OCI-LY3 (cell line): Measurements from ENCODE around the gene TBX18.

ENCODE experiments used
- H2AFZ ChIP-seq: fragments of 200-600, 300-600 bp; shearing (Covaris generic); 2 replicates; pipeline ENCODE4 v1.6.0; 2014; ENCODE audit warnings: antibody characterized with exemption, low read depth, low read length
- H3K27ac ChIP-seq: fragments of 200-600, 300-600 bp; sonication (generic); 2 replicates; pipeline ENCODE4 v1.5.1; 2014; ENCODE audit warnings: mild to moderate bottlenecking, low read length, moderate library complexity, mixed read lengths
- H3K27me3 ChIP-seq: fragments of 200-600, 300-600 bp; sonication (generic); 2 replicates; pipeline ENCODE4 v1.6.1; 2014; ENCODE audit warnings: low read depth, low read length, mixed read lengths
- H3K36me3 ChIP-seq: fragments of 200-600, 300-600 bp; sonication (generic); replicated peaks from 2 replicates; pipeline ENCODE3; 2014; ENCODE audit warnings: low read depth, low read length, mixed read lengths
- H3K4me1 ChIP-seq: fragments of 300-600, 200-600 bp; sonication (generic); 2 replicates; pipeline ENCODE4 v1.6.1; 2014; ENCODE audit warnings: low read length, mixed read lengths
- H3K4me2 ChIP-seq: fragments of 200-600, 300-600 bp; sonication (generic); 2 replicates; pipeline ENCODE4 v1.6.1; 2014; ENCODE audit warnings: low read length, mixed read lengths
- H3K4me3 ChIP-seq: fragments of 300-600, 200-600 bp; sonication (generic); 2 replicates; pipeline ENCODE4 v1.5.1; 2014; ENCODE audit warnings: antibody characterized with exemption, mild to moderate bottlenecking, low read length, moderate library complexity
- H3K79me2 ChIP-seq: fragments of 300-600, 200-600 bp; shearing (Covaris generic); 2 replicates; pipeline ENCODE4 v1.6.1; 2014; ENCODE audit warnings: mild to moderate bottlenecking, low read length, mixed read lengths
- H3K9ac ChIP-seq: fragments of 300-600, 200-600 bp; shearing (Covaris generic); 2 replicates; pipeline ENCODE4 v1.6.0; 2014; ENCODE audit warnings: mild to moderate bottlenecking, low read length, moderate library complexity
- H3K9me3 ChIP-seq: fragments of 200-600, 300-600 bp; shearing (Covaris generic); 2 replicates; pipeline ENCODE4 v1.6.1; 2014; ENCODE audit warnings: low read length, mixed read lengths; ENCODE audit not compliant: insufficient read depth
- H4K20me1 ChIP-seq: fragments of 200-600, 300-600 bp; sonication (generic); 2 replicates; pipeline ENCODE4 v1.6.1; 2016; ENCODE audit warnings: low read length, mixed read lengths; ENCODE audit not compliant: insufficient read depth
- EZH2phosphoT487 ChIP-seq: fragments of 200-600 bp; shearing (Covaris generic); IDR thresholded peaks from 2 replicates; pipeline ENCODE4 v1.6.1; 2018; ENCODE audit warnings: antibody characterized with exemption, mixed run types, low read depth
- TF ChIP-seq, protein P1 (sequence below): fragments of 200-600, 300-600 bp; sonication (generic); IDR thresholded peaks from 2 replicates; pipeline ENCODE4 v1.5.1; 2014; ENCODE audit warnings: antibody characterized with exemption, low read length, low read depth

Gene TBX18

DNA sequence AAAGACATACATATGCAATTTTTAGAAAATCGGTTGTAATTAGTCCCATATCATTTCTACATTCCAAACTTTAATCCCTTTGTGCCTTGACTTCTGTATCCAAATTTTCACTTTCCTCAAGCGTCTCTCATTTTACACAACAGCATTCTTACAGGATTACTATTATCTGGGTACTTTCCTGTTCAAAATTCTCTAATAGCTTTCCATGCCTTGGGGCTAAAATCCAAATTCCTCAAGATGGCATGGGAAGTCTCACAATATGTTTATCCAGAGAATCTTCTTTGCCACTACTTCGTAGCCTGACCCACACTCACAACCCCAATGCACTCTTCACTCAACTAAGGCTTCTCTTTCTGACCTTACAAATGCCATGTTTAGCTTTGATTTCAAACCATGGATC lies 125.0 kb downstream of the TBX18 start:
- no peak overlapping the region for H3K4me2 ChIP-seq
- no peak overlapping the region for H3K27ac ChIP-seq
- H3K4me3 ChIP-seq, result no peak overlapping the region
- no peak overlapping the region for H2AFZ ChIP-seq
- TF ChIP-seq, protein P1, sequence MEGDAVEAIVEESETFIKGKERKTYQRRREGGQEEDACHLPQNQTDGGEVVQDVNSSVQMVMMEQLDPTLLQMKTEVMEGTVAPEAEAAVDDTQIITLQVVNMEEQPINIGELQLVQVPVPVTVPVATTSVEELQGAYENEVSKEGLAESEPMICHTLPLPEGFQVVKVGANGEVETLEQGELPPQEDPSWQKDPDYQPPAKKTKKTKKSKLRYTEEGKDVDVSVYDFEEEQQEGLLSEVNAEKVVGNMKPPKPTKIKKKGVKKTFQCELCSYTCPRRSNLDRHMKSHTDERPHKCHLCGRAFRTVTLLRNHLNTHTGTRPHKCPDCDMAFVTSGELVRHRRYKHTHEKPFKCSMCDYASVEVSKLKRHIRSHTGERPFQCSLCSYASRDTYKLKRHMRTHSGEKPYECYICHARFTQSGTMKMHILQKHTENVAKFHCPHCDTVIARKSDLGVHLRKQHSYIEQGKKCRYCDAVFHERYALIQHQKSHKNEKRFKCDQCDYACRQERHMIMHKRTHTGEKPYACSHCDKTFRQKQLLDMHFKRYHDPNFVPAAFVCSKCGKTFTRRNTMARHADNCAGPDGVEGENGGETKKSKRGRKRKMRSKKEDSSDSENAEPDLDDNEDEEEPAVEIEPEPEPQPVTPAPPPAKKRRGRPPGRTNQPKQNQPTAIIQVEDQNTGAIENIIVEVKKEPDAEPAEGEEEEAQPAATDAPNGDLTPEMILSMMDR, result no peak
- no peak for TF ChIP-seq EZH2phosphoT487
- H3K4me1 ChIP-seq, result no peaks in the 10 kb centered on the region
- H3K9me3 ChIP-seq, result no peaks in the 10 kb centered on the region
- H3K36me3 ChIP-seq, result no peaks in the 10 kb centered on the region
- no peaks in the 10 kb centered on the region for H3K79me2 ChIP-seq
- H4K20me1 ChIP-seq, result no peaks in the 10 kb centered on the region
- H3K27me3 ChIP-seq, result no peaks in the 10 kb centered on the region
- H3K9ac ChIP-seq, result no peak overlapping the region

DNA sequence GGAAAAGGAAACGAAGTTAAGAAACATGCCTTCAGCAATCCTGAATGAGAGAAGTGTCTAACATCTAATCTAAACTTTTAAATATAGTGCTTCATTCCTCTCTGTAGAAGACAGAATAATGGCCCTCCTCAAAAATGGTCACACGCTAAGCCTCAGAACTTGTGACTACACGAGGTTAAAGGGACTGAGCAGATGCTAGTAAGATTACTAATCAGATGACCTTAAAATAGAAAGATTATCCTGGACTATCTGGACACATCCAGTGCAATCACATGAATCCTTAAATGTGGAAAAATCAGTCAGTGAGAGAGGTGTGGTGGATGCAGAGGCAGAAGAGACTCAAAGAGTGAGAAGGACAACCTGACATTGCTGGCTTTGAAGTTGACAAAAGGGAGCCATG lies 126.1 kb downstream of the TBX18 start:
- Histone ChIP-seq H3K27ac (no peak overlapping the region), H3K79me2 (no peaks in the 10 kb centered on the region), H3K4me2 (no peak overlapping the region), H3K4me1 (no peaks in the 10 kb centered on the region), H3K27me3 (no peaks in the 10 kb centered on the region), H3K9me3 (no peaks in the 10 kb centered on the region), H4K20me1 (no peaks in the 10 kb centered on the region), H2AFZ (no peak overlapping the region), H3K4me3 (no peak overlapping the region), H3K36me3 (no peaks in the 10 kb centered on the region), H3K9ac (no peak overlapping the region)
- TF ChIP-seq, protein P1, result no peak
- TF ChIP-seq EZH2phosphoT487, result no peak
